ENCODE data around the gene UGT2A3.
"Not testable (repeated sequence)": the region's sequence is repeated elsewhere in the genome, so short reads cannot be mapped to it uniquely, and the experiment has no call there.

Gene UGT2A3

DNA sequence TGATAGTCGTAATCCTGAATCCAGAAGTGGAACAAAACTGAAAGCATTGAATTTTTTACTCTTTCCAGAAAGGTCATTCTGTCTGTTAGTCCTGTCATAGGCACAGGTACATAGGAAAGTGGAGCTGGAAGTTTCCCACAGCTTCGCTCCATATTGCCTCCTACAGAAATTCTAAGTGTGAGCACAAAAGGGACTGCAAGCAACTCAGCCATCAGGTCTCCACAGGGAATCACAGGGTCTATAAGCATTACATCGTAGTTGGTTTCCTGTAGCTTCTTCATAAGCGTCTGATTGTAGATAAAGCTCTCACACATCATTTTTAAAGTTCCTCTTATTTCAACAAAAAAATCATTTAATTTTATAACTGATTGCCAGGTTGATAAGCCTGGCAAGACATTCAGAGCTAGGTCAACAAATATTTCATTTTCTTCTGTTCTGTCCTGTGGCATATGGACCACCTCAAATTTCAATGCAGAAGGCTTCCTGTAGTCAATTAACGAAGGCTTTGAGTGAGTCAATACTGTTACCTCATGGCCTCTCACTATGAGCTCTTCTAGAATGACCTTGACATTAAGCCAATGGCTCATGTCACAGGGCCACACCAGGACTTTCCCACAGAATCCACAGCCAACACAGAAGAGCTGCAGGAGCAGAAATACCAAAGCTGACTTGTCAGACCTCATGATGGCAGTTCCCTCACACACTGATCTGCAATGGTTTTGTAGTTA, at the start of gene UGT2A3:
UGT2A3 (minus strand) TSS at position 727 of the 728 bp plus-strand sequence; CDS start at position 683, 44 bp downstream.
- peak within 1 kb of the TSS; percentile 31 for H3K27ac ChIP-seq (ENCODE audit: low read depth, low read length)
- H3K9ac ChIP-seq (ENCODE audit: low read depth, low read length) = no peak within 1 kb of the TSS
- no peaks in the 10 kb centered on the region for H3K36me3 ChIP-seq (ENCODE audit: control insufficient read depth, insufficient read depth, low read length)
- no peaks in the 10 kb centered on the region for H3K4me1 ChIP-seq (ENCODE audit: control insufficient read depth, insufficient read depth, low read length)
- no peaks in the 10 kb centered on the region for H3K27me3 ChIP-seq (ENCODE audit: control insufficient read depth, insufficient read depth, low read length)
- H3K4me3 ChIP-seq (ENCODE audit: low read depth, low read length) = no peak within 1 kb of the TSS
- H3K9me3 ChIP-seq (ENCODE audit: control insufficient read depth, insufficient read depth, low read length) = no peaks in the 10 kb centered on the region

DNA sequence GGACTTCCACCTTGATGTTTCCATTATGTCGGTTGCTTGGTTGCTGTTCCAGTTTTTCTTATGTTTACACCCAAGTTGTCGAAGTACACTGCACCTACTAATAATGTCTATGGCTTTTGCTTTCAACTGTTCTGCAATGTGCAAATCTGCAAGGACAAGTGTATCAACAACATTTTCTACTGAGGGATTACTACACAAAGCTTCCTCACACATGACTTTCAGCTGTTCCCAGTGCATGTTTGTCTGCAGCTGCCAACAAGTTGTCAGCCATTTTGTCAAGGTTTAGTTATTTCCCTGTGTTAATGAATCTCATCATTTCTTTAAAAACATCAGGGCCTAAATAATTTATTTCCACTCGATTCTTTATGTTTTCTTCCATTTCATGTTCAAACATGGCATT, 45.4 kb upstream of the UGT2A3 start:
- H3K4me3 ChIP-seq (ENCODE audit: low read depth, low read length) = no peak overlapping the region
- H3K9ac ChIP-seq (ENCODE audit: low read depth, low read length) = no peak overlapping the region
- no peaks in the 10 kb centered on the region for H3K36me3 ChIP-seq (ENCODE audit: control insufficient read depth, insufficient read depth, low read length)
- no peaks in the 10 kb centered on the region for H3K9me3 ChIP-seq (ENCODE audit: control insufficient read depth, insufficient read depth, low read length)
- no peaks in the 10 kb centered on the region for H3K4me1 ChIP-seq (ENCODE audit: control insufficient read depth, insufficient read depth, low read length)
- no peak overlapping the region for H3K27ac ChIP-seq (ENCODE audit: low read depth, low read length)
- no peaks in the 10 kb centered on the region for H3K27me3 ChIP-seq (ENCODE audit: control insufficient read depth, insufficient read depth, low read length)

DNA sequence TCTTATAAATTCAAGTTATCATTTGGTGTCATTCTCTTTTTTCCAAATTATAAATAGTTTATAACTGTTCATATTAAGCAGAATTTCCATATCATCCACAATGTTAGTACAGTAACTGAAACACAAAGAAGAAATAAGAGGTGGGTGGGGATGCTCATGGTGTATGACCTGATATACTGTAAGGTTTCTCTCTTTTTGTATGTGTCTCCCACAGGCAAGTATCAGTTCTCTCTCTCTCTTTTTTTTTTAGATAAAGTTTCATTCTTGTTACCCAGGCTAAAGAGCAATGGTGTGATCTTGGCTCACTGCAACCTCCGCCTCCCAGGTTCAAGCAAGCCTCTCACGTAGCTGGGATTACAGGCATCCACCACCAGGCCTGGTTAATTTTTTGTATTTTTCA, 43.7 kb upstream of the UGT2A3 start:
- Histone ChIP-seq H3K27me3 (ENCODE audit: control insufficient read depth, insufficient read depth, low read length) (no peaks in the 10 kb centered on the region), H3K36me3 (ENCODE audit: control insufficient read depth, insufficient read depth, low read length) (no peaks in the 10 kb centered on the region), H3K27ac (ENCODE audit: low read depth, low read length) (no peak overlapping the region), H3K4me3 (ENCODE audit: low read depth, low read length) (no peak overlapping the region), H3K4me1 (ENCODE audit: control insufficient read depth, insufficient read depth, low read length) (no peaks in the 10 kb centered on the region), H3K9me3 (ENCODE audit: control insufficient read depth, insufficient read depth, low read length) (no peaks in the 10 kb centered on the region), H3K9ac (ENCODE audit: low read depth, low read length) (no peak overlapping the region)

DNA sequence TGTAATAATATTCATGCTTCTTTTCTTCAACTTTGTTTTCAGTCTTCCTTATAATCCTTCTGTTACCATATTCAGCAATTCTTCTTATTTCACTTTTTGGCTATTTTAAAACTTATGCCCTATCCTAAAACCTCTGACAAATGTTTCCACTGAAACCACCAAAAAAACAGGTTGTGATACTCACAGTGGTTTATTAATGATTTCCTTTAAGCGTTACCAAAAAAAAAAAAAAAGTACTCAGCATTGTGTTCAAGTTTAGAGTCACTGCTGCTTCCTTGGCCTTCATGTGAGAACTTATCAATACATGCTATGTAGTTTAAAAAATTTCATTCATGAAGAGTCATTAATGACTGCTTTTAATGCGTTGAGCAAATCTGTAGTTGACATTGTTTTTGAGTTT, 35.4 kb upstream of the UGT2A3 start:
- Histone ChIP-seq H3K9me3 (ENCODE audit: control insufficient read depth, insufficient read depth, low read length) (no peaks in the 10 kb centered on the region; the same call in 1 of the 2 replicates), H3K27me3 (ENCODE audit: control insufficient read depth, insufficient read depth, low read length) (no peaks in the 10 kb centered on the region), H3K4me3 (ENCODE audit: low read depth, low read length) (no peak overlapping the region), H3K9ac (ENCODE audit: low read depth, low read length) (no peak overlapping the region), H3K4me1 (ENCODE audit: control insufficient read depth, insufficient read depth, low read length) (no peaks in the 10 kb centered on the region), H3K27ac (ENCODE audit: low read depth, low read length) (no peak overlapping the region), H3K36me3 (ENCODE audit: control insufficient read depth, insufficient read depth, low read length) (no peaks in the 10 kb centered on the region)

DNA sequence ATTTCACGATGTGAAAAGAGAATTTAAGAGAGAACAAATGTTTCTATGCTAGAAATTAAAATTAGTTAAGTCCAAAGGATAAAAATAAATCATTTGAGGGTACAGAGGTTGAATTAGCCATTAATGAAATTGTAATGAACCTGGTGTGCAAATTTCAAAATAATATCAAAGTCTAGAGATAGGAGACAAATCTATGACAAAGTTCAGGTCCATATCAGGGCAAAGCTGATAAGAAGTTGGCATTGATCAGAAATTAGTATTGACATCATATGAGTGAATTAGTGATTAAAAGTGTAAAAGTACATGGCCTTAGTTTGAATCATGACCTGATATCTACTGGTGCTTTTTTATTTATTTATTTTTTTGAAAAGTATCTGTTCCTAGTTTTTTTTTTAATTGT, 33.8 kb upstream of the UGT2A3 start:
- no peak overlapping the region for H3K27ac ChIP-seq (ENCODE audit: low read depth, low read length)
- no peaks in the 10 kb centered on the region for H3K36me3 ChIP-seq (ENCODE audit: control insufficient read depth, insufficient read depth, low read length)
- H3K9ac ChIP-seq (ENCODE audit: low read depth, low read length) = no peak overlapping the region
- no peaks in the 10 kb centered on the region for H3K27me3 ChIP-seq (ENCODE audit: control insufficient read depth, insufficient read depth, low read length)
- H3K9me3 ChIP-seq (ENCODE audit: control insufficient read depth, insufficient read depth, low read length) = no peaks in the 10 kb centered on the region; the same call in 1 of the 2 replicates
- H3K4me3 ChIP-seq (ENCODE audit: low read depth, low read length) = no peak overlapping the region
- no peaks in the 10 kb centered on the region for H3K4me1 ChIP-seq (ENCODE audit: control insufficient read depth, insufficient read depth, low read length)

DNA sequence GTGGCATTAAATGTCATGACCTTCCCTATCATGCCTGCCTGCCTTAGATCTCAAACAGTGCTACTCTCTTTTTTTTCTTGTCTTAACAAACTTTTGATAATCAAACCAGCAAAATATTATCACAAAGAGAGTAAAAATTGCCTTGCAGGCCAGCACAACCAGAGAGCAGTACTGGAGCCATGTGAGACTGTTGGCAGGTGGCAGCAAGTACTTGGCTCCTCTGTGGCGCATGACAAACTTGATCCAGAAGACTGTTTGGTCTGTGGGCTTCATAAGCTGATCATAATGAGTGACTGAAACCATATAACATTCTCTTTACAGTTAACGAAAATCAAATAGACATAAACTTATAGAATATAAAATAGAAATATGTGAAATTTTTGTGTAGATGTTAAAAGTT, 33.3 kb upstream of the UGT2A3 start:
- Histone ChIP-seq H3K4me3 (ENCODE audit: low read depth, low read length) (no peak overlapping the region), H3K27me3 (ENCODE audit: control insufficient read depth, insufficient read depth, low read length) (no peaks in the 10 kb centered on the region), H3K27ac (ENCODE audit: low read depth, low read length) (no peak overlapping the region), H3K4me1 (ENCODE audit: control insufficient read depth, insufficient read depth, low read length) (no peaks in the 10 kb centered on the region), H3K9me3 (ENCODE audit: control insufficient read depth, insufficient read depth, low read length) (no peaks in the 10 kb centered on the region; the same call in 1 of the 2 replicates), H3K36me3 (ENCODE audit: control insufficient read depth, insufficient read depth, low read length) (no peaks in the 10 kb centered on the region), H3K9ac (ENCODE audit: low read depth, low read length) (no peak overlapping the region)

DNA sequence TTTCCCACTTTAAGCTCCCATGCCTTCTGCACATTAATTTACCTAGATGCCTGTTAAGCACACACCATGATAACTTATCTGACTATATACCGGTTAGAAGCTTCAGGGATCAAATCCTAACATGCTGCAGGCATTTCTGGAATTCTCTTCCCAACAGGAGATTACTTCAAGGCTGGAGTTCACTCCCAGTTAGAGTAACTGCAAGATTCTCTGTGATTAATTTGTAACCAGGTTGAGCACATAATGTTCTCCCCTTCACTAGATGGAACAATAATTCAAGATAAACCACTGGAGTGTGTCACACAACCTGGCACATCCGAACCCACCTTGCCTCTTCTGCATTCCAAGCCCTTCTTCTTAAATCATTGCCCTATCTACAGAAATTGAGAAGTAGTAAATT, 11.8 kb upstream of the UGT2A3 start:
- Histone ChIP-seq H3K9me3 (ENCODE audit: control insufficient read depth, insufficient read depth, low read length) (peaks cover 14% of the 10 kb centered on the region), H3K36me3 (ENCODE audit: control insufficient read depth, insufficient read depth, low read length) (no peaks in the 10 kb centered on the region), H3K27ac (ENCODE audit: low read depth, low read length) (no peak overlapping the region), H3K9ac (ENCODE audit: low read depth, low read length) (no peak overlapping the region), H3K4me1 (ENCODE audit: control insufficient read depth, insufficient read depth, low read length) (no peaks in the 10 kb centered on the region), H3K4me3 (ENCODE audit: low read depth, low read length) (no peak overlapping the region), H3K27me3 (ENCODE audit: control insufficient read depth, insufficient read depth, low read length) (no peaks in the 10 kb centered on the region)

DNA sequence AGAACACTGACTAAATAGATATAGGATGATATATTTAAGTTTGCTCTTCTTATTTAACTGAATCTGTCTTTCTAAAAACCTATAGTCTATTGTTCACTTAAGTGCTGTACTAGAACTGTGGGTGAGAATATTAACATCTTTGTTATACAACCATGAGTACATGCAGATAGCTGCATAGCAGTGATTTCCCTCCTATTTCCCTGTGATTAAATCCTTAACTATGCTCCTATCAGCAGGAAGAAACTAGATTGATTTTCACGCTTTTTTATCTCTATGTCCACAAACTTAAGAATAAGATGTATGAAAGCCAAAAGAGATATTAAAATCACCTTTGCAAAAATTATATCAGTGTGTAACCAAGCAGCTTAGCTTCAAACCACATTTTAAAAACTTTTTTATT, 11.3 kb upstream of the UGT2A3 start:
- no peak overlapping the region for H3K9ac ChIP-seq (ENCODE audit: low read depth, low read length)

DNA sequence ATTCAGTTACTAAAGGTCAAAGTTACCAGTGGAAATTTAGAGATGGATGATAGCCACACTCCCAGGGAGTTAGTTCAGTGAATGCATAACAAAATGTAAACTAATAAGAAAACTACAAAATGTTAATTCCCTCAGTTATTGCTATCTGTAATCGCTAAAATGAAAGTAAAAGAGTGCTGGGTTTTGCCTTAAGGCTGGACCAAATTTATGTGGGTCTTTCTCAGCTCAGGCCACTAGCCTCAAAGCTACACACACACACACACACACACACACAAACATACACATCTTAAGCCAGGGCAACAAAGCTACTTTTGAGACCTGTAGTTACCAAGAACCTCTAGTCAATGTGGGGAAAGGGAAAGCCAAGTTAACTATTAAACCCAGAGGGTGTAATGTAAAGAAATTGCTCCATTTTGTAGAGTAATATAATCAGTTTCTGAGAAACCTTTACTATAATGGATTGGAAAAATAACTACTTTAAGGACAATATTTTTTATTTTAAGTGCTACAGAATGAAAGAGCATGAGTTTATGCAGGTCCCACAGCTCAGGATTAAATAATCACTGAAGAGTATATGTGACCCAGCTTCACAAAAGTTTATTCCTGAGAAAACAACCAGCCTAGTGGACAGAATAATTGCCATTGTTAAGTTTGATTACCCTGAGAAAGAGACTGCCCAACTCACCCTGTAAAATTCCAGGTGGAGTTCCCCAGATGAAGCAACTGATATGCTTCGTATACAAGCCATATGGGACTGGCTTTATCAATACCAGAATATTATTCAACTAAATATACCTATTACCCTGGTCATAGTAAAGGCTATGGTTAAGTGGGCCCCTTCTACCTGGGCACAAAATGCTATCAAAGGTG, 8.9 kb upstream of the UGT2A3 start:
- Histone ChIP-seq H3K4me3 (ENCODE audit: low read depth, low read length) (no peak overlapping the region), H3K9ac (ENCODE audit: low read depth, low read length) (no peak overlapping the region), H3K4me1 (ENCODE audit: control insufficient read depth, insufficient read depth, low read length) (no peaks in the 10 kb centered on the region)

More for the DNA sequence above, 11.3 kb upstream of the UGT2A3 start:
- H3K4me3 ChIP-seq (ENCODE audit: low read depth, low read length) = no peak overlapping the region
- no peaks in the 10 kb centered on the region for H3K4me1 ChIP-seq (ENCODE audit: control insufficient read depth, insufficient read depth, low read length)
- H3K36me3 ChIP-seq (ENCODE audit: control insufficient read depth, insufficient read depth, low read length) = no peaks in the 10 kb centered on the region
- no peaks in the 10 kb centered on the region for H3K27me3 ChIP-seq (ENCODE audit: control insufficient read depth, insufficient read depth, low read length)
- peaks cover 14% of the 10 kb centered on the region for H3K9me3 ChIP-seq (ENCODE audit: control insufficient read depth, insufficient read depth, low read length)
- H3K27ac ChIP-seq (ENCODE audit: low read depth, low read length) = no peak overlapping the region

DNA sequence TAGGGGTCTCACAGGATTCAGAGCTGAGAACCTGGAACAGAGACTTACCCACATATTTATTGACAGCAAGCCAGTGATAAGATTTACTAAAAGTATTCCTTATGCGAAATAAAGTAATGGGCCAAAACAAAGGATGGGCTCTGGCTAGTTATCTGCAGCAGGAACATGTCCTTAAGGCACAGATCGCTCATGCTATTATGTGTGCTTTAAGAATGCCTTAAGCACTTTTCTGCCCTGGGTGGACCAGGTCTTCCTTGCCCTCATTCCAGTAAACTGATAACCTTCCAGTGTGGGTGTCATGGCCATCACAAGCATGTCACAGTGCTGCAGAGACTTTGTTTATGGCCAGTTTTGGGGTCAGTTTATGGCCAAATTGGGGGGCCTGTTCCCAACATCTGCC, 7.5 kb upstream of the UGT2A3 start:
- not testable (repeated sequence) for H3K27ac ChIP-seq (ENCODE audit: low read depth, low read length); H3K4me1 ChIP-seq (ENCODE audit: control insufficient read depth, insufficient read depth, low read length); H3K4me3 ChIP-seq (ENCODE audit: low read depth, low read length); H3K36me3 ChIP-seq (ENCODE audit: control insufficient read depth, insufficient read depth, low read length); H3K27me3 ChIP-seq (ENCODE audit: control insufficient read depth, insufficient read depth, low read length); H3K9ac ChIP-seq (ENCODE audit: low read depth, low read length)
- peaks cover 14% of the 10 kb centered on the region for H3K9me3 ChIP-seq (ENCODE audit: control insufficient read depth, insufficient read depth, low read length)

More for the DNA sequence above, 8.9 kb upstream of the UGT2A3 start:
- Histone ChIP-seq H3K27me3 (ENCODE audit: control insufficient read depth, insufficient read depth, low read length) (no peaks in the 10 kb centered on the region), H3K36me3 (ENCODE audit: control insufficient read depth, insufficient read depth, low read length) (no peaks in the 10 kb centered on the region), H3K9me3 (ENCODE audit: control insufficient read depth, insufficient read depth, low read length) (peaks cover 14% of the 10 kb centered on the region), H3K27ac (ENCODE audit: low read depth, low read length) (no peak overlapping the region)

DNA sequence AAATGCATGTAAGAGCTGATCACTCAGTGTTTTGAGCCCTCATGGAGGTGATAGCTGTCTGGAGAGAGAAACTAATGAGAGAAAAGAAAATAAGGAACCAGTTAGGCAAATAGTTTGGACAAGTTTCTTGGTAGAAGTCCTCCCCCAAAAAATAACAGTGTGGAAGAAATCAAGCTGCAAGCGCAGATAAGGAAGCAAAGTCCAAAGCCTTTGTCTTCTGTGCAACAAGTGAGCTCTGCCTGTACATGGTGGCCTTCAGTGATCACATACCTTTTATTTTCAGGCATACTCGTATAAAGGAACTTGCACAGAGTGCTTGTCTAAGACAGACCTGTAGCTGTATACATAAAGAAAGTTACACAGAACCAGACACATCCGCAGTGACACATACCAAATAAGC, 2.5 kb upstream of the UGT2A3 start:
- Histone ChIP-seq H3K9ac (ENCODE audit: low read depth, low read length) (no peak overlapping the region), H3K27ac (ENCODE audit: low read depth, low read length) (no peak overlapping the region), H3K36me3 (ENCODE audit: control insufficient read depth, insufficient read depth, low read length) (no peaks in the 10 kb centered on the region)

More for the DNA sequence above, 2.5 kb upstream of the UGT2A3 start:
- H3K4me3 ChIP-seq (ENCODE audit: low read depth, low read length) = no peak overlapping the region
- H3K4me1 ChIP-seq (ENCODE audit: control insufficient read depth, insufficient read depth, low read length) = no peaks in the 10 kb centered on the region
- no peaks in the 10 kb centered on the region for H3K27me3 ChIP-seq (ENCODE audit: control insufficient read depth, insufficient read depth, low read length)
- H3K9me3 ChIP-seq (ENCODE audit: control insufficient read depth, insufficient read depth, low read length) = peaks cover 3% of the 10 kb centered on the region

Measured in HUES48 (cell line).